KOPT-K1 (cell line): ENCODE results near the gene NFS1.
"Not testable (repeated sequence)": the region's sequence is repeated elsewhere in the genome, so short reads cannot be mapped to it uniquely, and the experiment has no call there.

Source experiments
- H3K27ac ChIP-seq: fragments of 200-600 bp; sonication (generic); 2 replicates; pipeline ENCODE4 v1.5.1; 2016; ENCODE audit warnings: antibody characterized with exemption, mild to moderate bottlenecking, low read depth, low read length; ENCODE audit not compliant: poor library complexity, severe bottlenecking
- H3K36me3 ChIP-seq: fragments of 200-600 bp; sonication (generic); 2 replicates; pipeline ENCODE4 v1.5.1; 2017; ENCODE audit warnings: antibody characterized with exemption, mild to moderate bottlenecking, low read length, moderate library complexity; ENCODE audit not compliant: insufficient read depth
- H3K9me3 ChIP-seq: fragments of 200-600 bp; sonication (generic); 2 replicates; pipeline ENCODE4 v1.5.1; 2017; ENCODE audit warnings: antibody characterized with exemption, low read length, mild to moderate bottlenecking; ENCODE audit not compliant: insufficient read depth, poor library complexity, severe bottlenecking

Gene NFS1

DNA sequence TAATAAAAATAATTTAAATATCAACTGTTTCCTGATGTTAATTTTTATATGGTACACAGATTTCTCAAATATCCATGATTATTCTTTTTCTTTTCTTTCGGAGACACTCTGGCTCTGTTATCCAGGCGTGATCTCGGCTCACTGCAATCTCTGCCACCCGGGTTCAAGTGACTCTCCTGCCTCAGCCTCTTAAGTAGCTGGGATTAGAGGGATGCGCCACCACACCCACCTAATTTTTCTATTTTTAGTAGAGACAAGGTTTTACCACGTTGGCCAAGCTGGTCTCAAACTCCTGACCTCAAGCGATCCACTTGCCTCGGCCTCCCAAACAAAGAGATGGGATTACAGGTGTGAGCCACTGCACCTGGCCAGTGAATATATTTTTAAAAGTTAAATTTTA is 20.6 kb upstream of the NFS1 start:
- Histone ChIP-seq H3K27ac (no peak overlapping the region), H3K9me3 (no peaks in the 10 kb centered on the region), H3K36me3 (peaks cover 99% of the 10 kb centered on the region)

DNA sequence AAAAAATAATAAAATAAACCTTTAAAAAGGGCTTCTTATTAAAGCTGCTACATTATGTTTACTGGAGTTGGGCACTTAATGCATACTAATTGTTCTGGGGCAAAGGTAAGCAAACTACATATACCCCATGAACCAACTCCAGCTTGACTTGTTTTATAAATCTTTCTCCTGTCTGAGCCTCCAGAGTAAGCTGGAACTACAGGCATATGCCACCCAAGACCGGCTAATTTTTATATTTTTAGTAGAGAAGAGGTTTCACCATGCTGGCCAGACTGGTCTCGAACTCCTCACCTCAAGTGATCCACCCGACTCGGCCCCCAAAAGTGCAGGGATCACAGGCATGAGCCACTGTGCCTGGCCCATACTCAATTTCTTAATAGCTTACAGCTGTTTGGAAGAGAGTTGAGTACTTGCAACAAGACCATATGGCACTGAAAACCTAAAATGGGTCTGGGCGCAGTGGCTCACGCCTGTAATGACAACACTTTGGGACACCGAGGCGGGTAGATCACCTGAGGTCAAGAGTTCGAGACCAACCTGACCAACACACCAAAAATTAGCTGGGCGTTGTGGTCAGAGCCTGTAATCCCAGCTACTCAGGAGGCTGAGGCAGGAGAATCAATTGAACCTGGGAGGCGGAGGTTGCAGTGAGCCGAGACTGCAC is 20.0 kb upstream of the NFS1 start:
- no peak overlapping the region for H3K27ac ChIP-seq
- H3K9me3 ChIP-seq, result no peaks in the 10 kb centered on the region
- H3K36me3 ChIP-seq, result peaks cover 99% of the 10 kb centered on the region

DNA sequence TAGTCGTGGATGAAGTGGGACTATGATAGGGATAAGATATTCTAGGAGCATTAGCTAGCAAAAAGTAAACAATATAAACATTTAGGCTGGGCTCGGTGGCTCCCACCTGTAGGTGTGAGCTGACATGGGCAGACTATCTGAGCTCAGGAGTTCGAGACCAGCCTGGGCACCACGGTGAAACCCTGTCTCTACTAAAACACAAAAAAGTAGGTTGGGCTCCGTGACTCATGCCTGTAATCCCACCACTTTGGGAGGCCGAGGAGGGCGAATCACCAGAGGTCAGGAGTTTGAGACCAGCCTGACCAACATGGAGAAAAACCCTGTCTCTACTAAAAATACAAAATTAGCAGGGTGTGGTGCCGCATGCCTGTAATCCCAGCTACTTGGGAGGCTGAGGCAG is 19.2 kb upstream of the NFS1 start:
- H3K9me3 ChIP-seq, H3K27ac ChIP-seq: not testable (repeated sequence)
- peaks cover 99% of the 10 kb centered on the region for H3K36me3 ChIP-seq

DNA sequence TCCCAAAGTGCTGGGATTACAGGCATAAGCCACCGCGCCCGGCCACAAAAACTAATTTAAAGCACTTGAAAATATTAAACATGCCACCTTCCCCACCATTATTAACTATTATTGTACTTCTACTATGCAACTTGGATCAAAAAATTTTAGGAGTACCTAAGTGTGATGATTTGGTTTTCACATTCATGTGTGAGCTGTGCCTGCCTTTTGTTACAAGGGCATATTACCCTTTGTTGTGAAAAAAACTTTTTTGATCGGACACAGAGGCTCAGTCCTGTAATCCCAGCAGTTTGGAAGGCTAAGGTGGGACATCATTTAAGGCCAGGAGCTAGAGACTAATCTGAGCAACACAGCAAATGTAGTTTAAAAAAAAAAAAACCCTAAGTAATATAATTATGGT is 17.2 kb upstream of the NFS1 start:
- H3K27ac ChIP-seq, result no peak overlapping the region
- H3K9me3 ChIP-seq, result no peaks in the 10 kb centered on the region
- peaks cover 100% of the 10 kb centered on the region for H3K36me3 ChIP-seq

DNA sequence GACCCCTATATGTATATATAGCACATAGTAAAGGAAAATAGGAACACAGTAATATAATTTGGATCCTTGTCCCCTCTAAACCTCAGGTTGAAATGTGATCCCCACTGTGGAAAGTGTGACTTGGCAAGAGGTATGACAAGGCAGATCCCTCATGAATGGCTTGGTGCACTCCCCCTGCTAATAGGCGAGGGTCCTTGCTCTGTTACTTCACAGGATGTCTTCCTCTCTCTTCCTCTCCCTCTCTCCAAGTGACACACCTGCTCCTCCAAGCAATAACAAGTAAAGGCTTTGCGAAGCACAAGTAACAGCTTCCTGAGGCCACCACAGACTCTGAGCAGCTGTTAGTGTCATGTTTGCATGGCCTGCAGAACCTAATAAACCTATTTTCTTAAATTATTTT is 16.5 kb upstream of the NFS1 start:
- H3K27ac ChIP-seq, result no peak overlapping the region
- peaks cover 100% of the 10 kb centered on the region for H3K36me3 ChIP-seq
- H3K9me3 ChIP-seq, result no peaks in the 10 kb centered on the region

DNA sequence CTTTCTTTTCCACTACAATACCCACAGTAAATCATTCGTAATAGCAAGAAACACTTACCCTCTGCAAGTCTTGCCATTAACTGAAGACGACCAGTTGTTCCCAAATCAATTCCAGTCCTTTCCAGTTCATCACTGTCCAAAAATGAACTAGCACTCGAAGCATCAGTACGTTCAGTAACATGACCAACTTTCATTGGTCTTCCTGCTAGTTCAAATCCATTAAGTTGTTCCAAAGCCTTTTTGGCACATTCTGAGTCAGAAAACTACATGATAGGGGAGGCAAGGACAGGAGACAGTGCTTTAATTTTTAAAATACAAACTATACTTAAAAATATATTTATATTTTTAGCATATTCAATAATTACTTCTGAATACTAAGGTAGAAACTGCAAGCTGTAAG is 15.0 kb upstream of the NFS1 start:
- Histone ChIP-seq H3K36me3 (peaks cover 100% of the 10 kb centered on the region), H3K9me3 (no peaks in the 10 kb centered on the region), H3K27ac (no peak overlapping the region)

DNA sequence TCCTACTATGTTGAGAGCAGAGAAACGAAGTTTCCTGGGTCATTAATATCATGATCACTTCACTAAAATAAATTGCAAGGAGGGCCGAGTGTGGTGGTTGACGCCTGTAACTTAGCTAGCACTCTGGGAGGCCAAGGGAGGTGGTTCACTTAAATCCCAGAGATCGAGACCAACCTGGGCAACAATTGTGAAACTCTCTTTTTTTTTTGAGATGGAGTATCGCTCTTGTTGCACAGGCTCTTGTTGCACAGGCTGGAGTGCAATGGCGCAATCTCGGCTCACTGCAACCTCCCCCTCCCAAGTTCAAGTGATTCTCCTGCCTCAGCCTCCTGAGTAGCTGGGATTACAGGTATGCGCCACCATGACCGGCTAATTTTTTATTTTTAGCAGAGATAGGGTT is 14.0 kb upstream of the NFS1 start:
- H3K9me3 ChIP-seq, H3K27ac ChIP-seq: not testable (repeated sequence)

DNA sequence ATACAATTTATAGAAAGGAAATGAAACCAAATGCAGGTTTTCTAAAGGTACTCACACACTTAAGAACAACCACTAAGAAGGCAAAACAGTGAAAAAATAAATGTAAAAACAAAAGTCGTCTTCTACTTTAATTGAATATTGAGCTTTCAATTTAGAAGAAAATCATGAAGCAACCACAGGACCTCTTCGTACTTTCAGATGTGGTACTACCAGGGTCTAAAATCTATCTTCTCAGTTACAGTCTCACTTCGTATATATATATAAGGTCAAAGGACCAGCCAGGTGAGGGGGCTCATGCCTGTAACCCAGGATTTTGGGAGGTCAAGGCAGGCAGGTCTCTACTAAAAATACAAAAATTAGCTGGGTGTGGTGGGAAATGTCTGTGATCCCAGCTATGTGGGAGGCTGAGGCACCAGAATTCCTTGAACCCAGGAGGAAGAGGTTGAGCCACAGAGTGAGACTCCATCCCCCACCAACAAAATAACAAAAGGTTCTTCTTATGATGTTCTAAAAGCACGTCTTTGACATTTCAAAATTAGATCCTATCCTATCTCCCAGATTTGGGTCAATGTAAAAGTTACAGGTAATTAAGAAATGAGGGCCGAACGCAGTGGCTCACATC is 12.5 kb upstream of the NFS1 start:
- Histone ChIP-seq H3K36me3 (peaks cover 100% of the 10 kb centered on the region), H3K9me3 (no peaks in the 10 kb centered on the region), H3K27ac (no peak overlapping the region)

More for the DNA sequence above, 14.0 kb upstream of the NFS1 start:
- H3K36me3 ChIP-seq, result peaks cover 100% of the 10 kb centered on the region

DNA sequence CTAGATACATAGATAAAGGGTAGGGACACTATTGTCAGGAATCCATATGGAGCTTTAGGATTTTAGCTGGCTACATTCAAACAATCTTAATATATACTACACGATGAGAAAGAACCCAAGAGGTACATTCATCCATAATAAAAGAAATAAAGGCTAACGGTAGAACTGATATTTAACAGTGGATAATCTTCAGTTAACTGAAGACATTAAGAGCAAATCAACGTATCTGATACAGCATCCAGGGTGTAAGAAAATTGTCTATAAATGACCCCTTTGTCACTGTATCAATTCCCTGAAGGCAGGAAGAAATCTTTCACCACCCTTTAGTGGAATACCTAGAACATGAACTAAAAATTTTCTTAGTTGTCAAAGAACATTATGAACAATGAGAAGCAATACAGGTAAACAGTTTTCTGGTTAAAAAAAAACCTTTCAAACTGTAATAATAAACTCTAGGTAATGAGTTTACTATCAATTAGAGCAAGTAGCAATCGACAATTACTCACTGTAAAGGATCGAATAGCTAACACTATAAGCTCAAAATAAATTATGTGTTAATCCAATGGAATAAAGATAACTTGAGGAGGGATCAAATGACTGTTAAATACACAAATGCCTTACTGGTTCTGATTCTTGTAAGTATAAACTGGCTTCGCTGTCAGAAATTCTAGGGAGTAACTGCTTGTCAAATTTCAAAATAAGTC is 11.9 kb upstream of the NFS1 start:
- H3K9me3 ChIP-seq, result no peaks in the 10 kb centered on the region
- no peak overlapping the region for H3K27ac ChIP-seq
- H3K36me3 ChIP-seq, result peaks cover 100% of the 10 kb centered on the region

DNA sequence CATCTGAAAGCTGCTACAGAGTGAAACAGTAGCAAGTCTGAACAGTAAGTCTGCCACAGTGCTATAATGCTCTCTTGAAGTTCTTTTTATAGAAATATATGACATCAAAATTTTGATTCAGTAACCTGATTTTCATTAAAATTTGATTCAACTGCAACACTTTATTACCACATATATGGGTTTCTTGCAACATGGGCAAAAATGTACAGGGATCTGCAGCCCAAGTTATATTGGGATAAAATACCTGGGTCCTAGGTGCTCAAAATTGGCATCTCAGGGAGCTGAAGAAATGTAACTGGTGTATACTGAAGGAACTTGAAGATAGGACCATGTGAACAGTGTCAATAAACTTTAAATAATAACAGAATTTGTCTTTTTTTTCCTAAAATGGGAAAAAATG is 10.9 kb upstream of the NFS1 start:
- no peaks in the 10 kb centered on the region for H3K9me3 ChIP-seq
- no peak overlapping the region for H3K27ac ChIP-seq
- H3K36me3 ChIP-seq, result peaks cover 100% of the 10 kb centered on the region

DNA sequence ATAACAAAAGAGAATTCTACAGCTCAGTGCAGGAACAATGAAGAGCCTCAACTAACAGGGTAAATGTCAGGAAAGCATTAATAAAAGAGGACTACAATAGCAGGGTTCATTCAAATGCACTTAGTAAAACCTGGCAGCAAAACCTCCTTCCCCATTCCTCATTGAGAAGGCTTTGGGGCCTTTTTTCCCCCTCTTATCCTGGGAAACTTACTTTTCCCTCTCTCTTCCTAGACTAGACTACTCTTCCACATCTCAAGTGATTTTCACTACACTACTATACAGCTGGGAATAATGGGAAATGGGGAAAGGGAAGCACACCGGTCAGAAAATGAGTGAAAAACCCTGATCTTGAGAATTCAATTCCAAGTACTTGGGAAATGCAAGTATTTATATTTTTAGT is 10.1 kb upstream of the NFS1 start:
- Histone ChIP-seq H3K36me3 (peaks cover 100% of the 10 kb centered on the region), H3K27ac (no peak overlapping the region), H3K9me3 (no peaks in the 10 kb centered on the region)

DNA sequence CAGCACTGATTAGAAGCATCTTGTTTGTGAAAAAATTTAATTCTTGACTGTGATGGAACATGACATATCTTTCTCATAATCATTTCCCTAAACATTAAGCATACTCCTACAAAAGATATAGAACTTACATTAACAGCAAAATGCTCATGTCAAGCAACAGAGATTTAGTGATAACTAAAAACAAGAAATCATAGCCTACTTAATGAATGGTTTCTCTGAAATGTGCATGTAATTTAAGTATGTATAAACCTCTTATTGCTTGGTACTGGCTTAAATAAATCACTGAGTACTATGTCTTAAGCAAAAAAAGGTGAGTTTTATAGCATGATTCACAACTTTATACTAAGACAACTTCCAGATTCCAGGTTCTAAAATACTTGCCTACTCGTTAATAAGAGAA is 9.3 kb upstream of the NFS1 start:
- no peak overlapping the region for H3K27ac ChIP-seq
- peaks cover 100% of the 10 kb centered on the region for H3K36me3 ChIP-seq
- H3K9me3 ChIP-seq, result no peaks in the 10 kb centered on the region

DNA sequence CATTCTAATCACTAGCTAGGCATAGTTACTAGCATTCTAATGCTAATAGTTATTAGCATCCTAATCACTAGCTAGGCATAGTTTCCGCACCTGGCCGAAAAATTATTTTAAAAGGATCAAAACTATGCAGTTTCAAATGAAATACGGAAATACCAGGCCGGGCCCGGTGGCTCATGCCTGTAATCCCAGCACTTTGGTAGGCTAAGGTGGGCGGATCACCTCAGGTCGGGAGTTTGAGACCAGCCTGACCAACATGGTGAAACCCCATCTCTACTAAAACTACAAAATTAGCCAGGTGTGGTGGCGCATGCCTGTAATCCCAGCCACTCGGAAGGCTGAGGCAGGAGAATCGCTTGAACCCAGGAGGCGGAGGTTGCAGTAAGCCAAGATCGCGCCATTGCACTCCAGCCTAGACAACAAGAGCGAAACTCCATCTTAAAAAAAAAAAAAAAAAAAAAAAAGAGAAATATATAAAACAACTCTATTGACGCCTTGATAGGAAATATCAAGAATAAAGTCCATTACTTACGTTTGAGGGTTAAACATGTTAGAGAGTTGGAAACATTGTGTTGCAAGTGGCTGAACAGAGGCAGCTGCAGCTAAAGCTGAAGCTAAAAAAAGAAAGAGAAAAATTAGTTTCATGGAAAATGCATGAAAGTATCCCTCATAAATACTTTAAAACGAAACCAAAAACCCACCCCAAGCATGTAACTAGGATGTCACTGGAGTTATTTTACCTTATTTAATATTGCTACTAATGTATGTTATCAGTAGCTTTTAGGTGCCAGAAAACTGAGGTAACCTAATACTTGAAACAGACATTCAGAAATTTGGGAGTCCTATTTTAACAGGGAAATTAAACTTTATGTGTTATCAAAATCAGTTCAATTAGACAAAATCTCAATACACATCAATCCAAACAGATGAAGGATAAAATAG is 7.7 kb upstream of the NFS1 start:
- not testable (repeated sequence) for H3K27ac ChIP-seq, H3K9me3 ChIP-seq
- H3K36me3 ChIP-seq, result peaks cover 100% of the 10 kb centered on the region

DNA sequence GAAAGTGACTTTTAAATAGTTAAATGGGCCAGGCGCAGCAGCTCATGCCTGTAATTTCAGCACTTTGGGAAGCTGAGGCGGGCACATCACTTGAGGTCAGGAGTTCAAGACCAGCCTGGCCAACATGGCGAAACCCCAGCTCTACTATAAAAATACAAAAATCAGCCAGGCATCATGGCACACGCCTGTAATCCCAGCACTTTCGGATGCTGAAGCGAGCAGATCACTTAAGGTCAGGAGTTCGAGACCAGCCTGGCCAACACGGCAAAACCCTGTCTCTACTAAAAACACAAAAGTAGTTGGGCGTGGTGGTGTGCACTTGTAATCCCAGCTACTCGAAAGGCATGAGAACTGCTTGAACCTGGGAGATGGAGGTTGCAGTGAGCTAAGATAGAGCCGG is 6.7 kb upstream of the NFS1 start:
- H3K9me3 ChIP-seq, H3K27ac ChIP-seq: not testable (repeated sequence)
- peaks cover 100% of the 10 kb centered on the region for H3K36me3 ChIP-seq
